HEK293 (cell line): Measurements from ENCODE around the gene TRIM66.
A peak's percentile ranks its signal among the peaks of the same experiment; 100 is the strongest.

Source experiments
- CTCF ChIA-PET: fragments of 350-600 bp; formaldehyde crosslinking; extraction: SDS; loops from one replicate; lab custom pipeline; 2021; ENCODE audit warnings: antibody characterized with exemption; lab: Yijun Ruan, JAX
- POLR2A ChIA-PET: fragments of 300-600 bp; formaldehyde crosslinking; extraction: SDS; loops from one replicate; lab custom pipeline; 2020; ENCODE audit warnings: antibody characterized with exemption, inconsistent platforms; lab: Yijun Ruan, JAX
- H3K27ac ChIP-seq: fragments of 200-500 bp; sonication (Bioruptor generic); 2 replicates; pipeline ENCODE4 v1.5.1; 2014; ENCODE audit warnings: low read depth, low read length, control low read depth, inconsistent platforms; ENCODE audit errors: extremely low read depth
- H3K36me3 ChIP-seq, 2 experiments: fragments of 200-500 bp in 1 of 2; sonication (Bioruptor generic) in 1 of 2; 1 replicate in 1 of 2; 2 replicates in 1 of 2; pipeline ENCODE4 v1.5.1; 2014 to 2017; ENCODE audit warnings: inconsistent platforms in 2 of 2, low read length in 2 of 2; ENCODE audit not compliant: control insufficient read depth in 2 of 2, insufficient read depth in 1 of 2
- H3K4me1 ChIP-seq: fragments of 200-500 bp; sonication (Bioruptor generic); 2 replicates; pipeline ENCODE4 v1.5.1; 2014; ENCODE audit warnings: mild to moderate bottlenecking, low read length, inconsistent platforms; ENCODE audit not compliant: control insufficient read depth, insufficient read depth
- H3K4me3 ChIP-seq: 2 replicates; pipeline ENCODE4 v1.5.1; 2011; ENCODE audit warnings: low read depth, mild to moderate bottlenecking, control low read depth, low read length, moderate library complexity
- H3K9me3 ChIP-seq: fragments of 200-500 bp; sonication (Bioruptor generic); 2 replicates; pipeline ENCODE4 v1.5.1; 2014; ENCODE audit warnings: low read depth, low read length, inconsistent platforms; ENCODE audit not compliant: control insufficient read depth, insufficient read depth
- GLI2 ChIP-seq: fragments of 450-650 bp; formaldehyde crosslinking; IDR thresholded peaks from 2 replicates; pipeline ENCODE4; 2017; ENCODE audit warnings: missing biosample characterization, missing genetic modification characterization, low read depth, borderline replicate concordance
- HOXA7 ChIP-seq: sonication (generic); formaldehyde crosslinking; IDR thresholded peaks from 2 replicates; pipeline ENCODE4 v1.8.1; 2022; ENCODE audit warnings: missing genetic modification reagents, borderline replicate concordance
- HOXD13 ChIP-seq: sonication (generic); formaldehyde crosslinking; IDR thresholded peaks from 2 replicates; pipeline ENCODE4 v1.8.0; 2022; ENCODE audit warnings: missing genetic modification reagents, borderline replicate concordance
- OSR2 ChIP-seq: fragments of 450-650 bp; formaldehyde crosslinking; IDR thresholded peaks from 2 replicates; pipeline ENCODE4 v1.5.1; 2016; ENCODE audit warnings: missing biosample characterization, missing genetic modification characterization
- RBAK ChIP-seq: fragments of 450-650 bp; formaldehyde crosslinking; IDR thresholded peaks from 2 replicates; pipeline ENCODE4 v1.5.1; 2016; ENCODE audit warnings: missing biosample characterization, missing genetic modification characterization
- ZFP69B ChIP-seq: fragments of 450-650 bp; formaldehyde crosslinking; IDR thresholded peaks from 2 replicates; pipeline ENCODE4 v1.5.1; 2016; ENCODE audit warnings: missing biosample characterization, missing genetic modification characterization
- ZIC2 ChIP-seq: fragments of 450-650 bp; formaldehyde crosslinking; IDR thresholded peaks from 2 replicates; pipeline ENCODE4 v1.5.1; 2016; ENCODE audit warnings: missing biosample characterization, missing genetic modification characterization
- ZNF214 ChIP-seq: fragments of 450-650 bp; formaldehyde crosslinking; IDR thresholded peaks from 2 replicates; pipeline ENCODE4 v1.5.1; 2017; ENCODE audit warnings: missing biosample characterization, mild to moderate bottlenecking, missing genetic modification characterization, borderline replicate concordance
- ZNF223 ChIP-seq: fragments of 450-650 bp; formaldehyde crosslinking; IDR thresholded peaks from 2 replicates; pipeline ENCODE4 v1.5.1; 2016; ENCODE audit warnings: missing biosample characterization, missing genetic modification characterization
- ZNF416 ChIP-seq: fragments of 450-650 bp; formaldehyde crosslinking; IDR thresholded peaks from 2 replicates; pipeline ENCODE4 v1.5.1; 2016; ENCODE audit warnings: missing biosample characterization, missing genetic modification characterization
- ZNF549 ChIP-seq: fragments of 450-650 bp; IDR thresholded peaks from 2 replicates; pipeline ENCODE4 v1.5.1; 2018; ENCODE audit warnings: missing biosample characterization, missing genetic modification characterization, mild to moderate bottlenecking, inconsistent platforms, moderate library complexity
- ZNF600 ChIP-seq: fragments of 450-650 bp; formaldehyde crosslinking; IDR thresholded peaks from 2 replicates; pipeline ENCODE4 v1.5.1; 2016; ENCODE audit warnings: missing biosample characterization, missing genetic modification characterization
- ZNF626 ChIP-seq: fragments of 450-650 bp; sonication (Bioruptor Pico); formaldehyde crosslinking; IDR thresholded peaks from 2 replicates; pipeline ENCODE4 v1.5.1; 2018; ENCODE audit warnings: missing biosample characterization, missing genetic modification characterization, inconsistent platforms
- ZNF830 ChIP-seq: fragments of 450-650 bp; IDR thresholded peaks from 2 replicates; pipeline ENCODE4 v1.5.0; 2018; ENCODE audit warnings: missing biosample characterization, missing genetic modification characterization, low read depth, mild to moderate bottlenecking, moderate library complexity
- TF ChIP-seq, protein P1 (sequence below): fragments of 450-650 bp; formaldehyde crosslinking; IDR thresholded peaks from 2 replicates; pipeline ENCODE4 v1.5.0; 2017; ENCODE audit warnings: missing biosample characterization, missing genetic modification characterization, borderline replicate concordance
- TF ChIP-seq, protein P2 (sequence below): fragments of 450-650 bp; IDR thresholded peaks from 2 replicates; pipeline ENCODE4 v1.5.1; 2018; ENCODE audit warnings: missing biosample characterization, mild to moderate bottlenecking, missing genetic modification characterization

The TRIM66 gene

GRCh38 chr11:8709002-8709672 is 26.7 kb upstream of the TRIM66 start (continued):
- TF ChIP-seq, protein P1, sequence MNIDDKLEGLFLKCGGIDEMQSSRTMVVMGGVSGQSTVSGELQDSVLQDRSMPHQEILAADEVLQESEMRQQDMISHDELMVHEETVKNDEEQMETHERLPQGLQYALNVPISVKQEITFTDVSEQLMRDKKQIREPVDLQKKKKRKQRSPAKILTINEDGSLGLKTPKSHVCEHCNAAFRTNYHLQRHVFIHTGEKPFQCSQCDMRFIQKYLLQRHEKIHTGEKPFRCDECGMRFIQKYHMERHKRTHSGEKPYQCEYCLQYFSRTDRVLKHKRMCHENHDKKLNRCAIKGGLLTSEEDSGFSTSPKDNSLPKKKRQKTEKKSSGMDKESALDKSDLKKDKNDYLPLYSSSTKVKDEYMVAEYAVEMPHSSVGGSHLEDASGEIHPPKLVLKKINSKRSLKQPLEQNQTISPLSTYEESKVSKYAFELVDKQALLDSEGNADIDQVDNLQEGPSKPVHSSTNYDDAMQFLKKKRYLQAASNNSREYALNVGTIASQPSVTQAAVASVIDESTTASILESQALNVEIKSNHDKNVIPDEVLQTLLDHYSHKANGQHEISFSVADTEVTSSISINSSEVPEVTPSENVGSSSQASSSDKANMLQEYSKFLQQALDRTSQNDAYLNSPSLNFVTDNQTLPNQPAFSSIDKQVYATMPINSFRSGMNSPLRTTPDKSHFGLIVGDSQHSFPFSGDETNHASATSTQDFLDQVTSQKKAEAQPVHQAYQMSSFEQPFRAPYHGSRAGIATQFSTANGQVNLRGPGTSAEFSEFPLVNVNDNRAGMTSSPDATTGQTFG (tag by site-specific recombination), result no peak
- TF ChIP-seq HOXA7 (CRISPR knock-in tag) (no peak), OSR2 (no peak), RBAK (tag by site-specific recombination) (no peak), ZNF223 (tag by site-specific recombination) (no peak), ZNF626 (tag by site-specific recombination) (no peak), ZFP69B (tag by site-specific recombination) (no peak), ZNF214 (tag by site-specific recombination) (no peak)
- TF ChIP-seq, all 188 proteins: peak for 0

GRCh38 chr11:8707541-8708191 is 25.2 kb upstream of the TRIM66 start:
- peak; percentile 11; the same call in 1 of the 2 replicates for TF ChIP-seq ZIC2 (tag by site-specific recombination)
- no peak for TF ChIP-seq GLI2 (tag by site-specific recombination)
- TF ChIP-seq, all 188 proteins: peak for 1
- H3K4me1 ChIP-seq, result no peaks in the 10 kb centered on the region
- no peaks in the 10 kb centered on the region for H3K9me3 ChIP-seq
- H3K36me3 ChIP-seq, result peaks cover 0 to 24% of the 10 kb centered on the region in 2 experiments; a peak in 1 of 3 replicates
- ChIA-PET POLR2A (interaction anchor here (0.9 kb wide), 1 partner anchor 19 kb away, joined by 3 read pairs; no protein-coding TSS in a partner anchor), CTCF (interaction anchor here (0.7 kb wide), 1 partner anchor 1689 kb away, joined by 3 read pairs; no protein-coding TSS in a partner anchor)
- no peak overlapping the region for H3K27ac ChIP-seq
- H3K4me3 ChIP-seq, result no peak overlapping the region

GRCh38 chr11:8706673-8707432 is 24.4 kb upstream of the TRIM66 start:
- CTCF ChIA-PET, result no interaction called here
- Histone ChIP-seq H3K9me3 (no peaks in the 10 kb centered on the region), H3K4me1 (no peaks in the 10 kb centered on the region), H3K36me3 (peaks cover 0 to 24% of the 10 kb centered on the region in 2 experiments; a peak in 1 of 3 replicates)
- POLR2A ChIA-PET, result no interaction called here
- TF ChIP-seq ZNF549 (tag by site-specific recombination) (no peak), ZNF600 (tag by site-specific recombination) (no peak), ZNF830 (no peak), HOXD13 (CRISPR knock-in tag) (no peak), ZNF416 (tag by site-specific recombination) (no peak)
- TF ChIP-seq, protein P2, sequence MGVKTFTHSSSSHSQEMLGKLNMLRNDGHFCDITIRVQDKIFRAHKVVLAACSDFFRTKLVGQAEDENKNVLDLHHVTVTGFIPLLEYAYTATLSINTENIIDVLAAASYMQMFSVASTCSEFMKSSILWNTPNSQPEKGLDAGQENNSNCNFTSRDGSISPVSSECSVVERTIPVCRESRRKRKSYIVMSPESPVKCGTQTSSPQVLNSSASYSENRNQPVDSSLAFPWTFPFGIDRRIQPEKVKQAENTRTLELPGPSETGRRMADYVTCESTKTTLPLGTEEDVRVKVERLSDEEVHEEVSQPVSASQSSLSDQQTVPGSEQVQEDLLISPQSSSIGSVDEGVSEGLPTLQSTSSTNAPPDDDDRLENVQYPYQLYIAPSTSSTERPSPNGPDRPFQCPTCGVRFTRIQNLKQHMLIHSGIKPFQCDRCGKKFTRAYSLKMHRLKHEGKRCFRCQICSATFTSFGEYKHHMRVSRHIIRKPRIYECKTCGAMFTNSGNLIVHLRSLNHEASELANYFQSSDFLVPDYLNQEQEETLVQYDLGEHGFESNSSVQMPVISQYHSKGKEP (tag by site-specific recombination), result no peak
- TF ChIP-seq, all 188 proteins: peak for 0
- H3K4me3 ChIP-seq, result no peak overlapping the region
- no peak overlapping the region for H3K27ac ChIP-seq
